Measurements from ENCODE around the gene AAMDC.
A peak's percentile ranks its signal among the peaks of the same experiment; 100 is the strongest.

The AAMDC gene

GRCh38 chr11:77820565-77821348 is at the start of gene AAMDC, which contains the start of gene RSF1:
Gene AAMDC (plus strand): TSS chr11:77821144. CDS start chr11:77842497, 21,353 bp downstream.
Gene RSF1 (minus strand): TSS chr11:77820722. CDS start chr11:77820714, 8 bp downstream.
- Mint-ChIP-seq H3K9me3 (peaks cover 4% of the 10 kb centered on the region), H3K4me1 (peaks cover 21% of the 10 kb centered on the region), H3K4me3 (peak within 1 kb of the TSS; percentile 97 to 99 (median 99)), H3K27me3 (ENCODE audit: low read depth) (no peaks in the 10 kb centered on the region), H3K36me3 (ENCODE audit: low read depth) (peaks cover 9% of the 10 kb centered on the region), H3K27ac (peak within 1 kb of the TSS; percentile 78 to 96 (median 93))
- TF ChIP-seq CTCF (IDR thresholded peaks at IDR 0.05; ENCODE audit: unreplicated experiment in 3 of 3) = peak; percentile 58 to 80 (median 74)

GRCh38 chr11:77775936-77776335 is 45.0 kb upstream of the AAMDC start:
- Mint-ChIP-seq H3K36me3 (ENCODE audit: low read depth) (peaks cover 7% of the 10 kb centered on the region), H3K27me3 (ENCODE audit: low read depth) (no peaks in the 10 kb centered on the region), H3K4me3 (no peak overlapping the region), H3K9me3 (no peaks in the 10 kb centered on the region), H3K4me1 (peaks cover 6% of the 10 kb centered on the region), H3K27ac (no peak overlapping the region)
- no peak for TF ChIP-seq CTCF (IDR thresholded peaks at IDR 0.05; ENCODE audit: unreplicated experiment in 3 of 3)

GRCh38 chr11:77776455-77776854 is 44.5 kb upstream of the AAMDC start:
- H3K9me3 Mint-ChIP-seq = no peaks in the 10 kb centered on the region
- H3K4me3 Mint-ChIP-seq = no peak overlapping the region

GRCh38 chr11:77778118-77778517 is 42.8 kb upstream of the AAMDC start:
- H3K27me3 Mint-ChIP-seq (ENCODE audit: low read depth) = no peaks in the 10 kb centered on the region

More at GRCh38 chr11:77776455-77776854, 44.5 kb upstream of the AAMDC start:
- peaks cover under 1% of the 10 kb centered on the region for H3K4me1 Mint-ChIP-seq
- no peaks in the 10 kb centered on the region for H3K27me3 Mint-ChIP-seq (ENCODE audit: low read depth)
- H3K36me3 Mint-ChIP-seq (ENCODE audit: low read depth) = peaks cover 7% of the 10 kb centered on the region
- no peak overlapping the region for H3K27ac Mint-ChIP-seq
- TF ChIP-seq CTCF (IDR thresholded peaks at IDR 0.05; ENCODE audit: unreplicated experiment in 3 of 3) = peak in 2 of 3 experiments; percentile 27 to 42

GRCh38 chr11:77778549-77778948 is 42.4 kb upstream of the AAMDC start:
- Mint-ChIP-seq H3K36me3 (ENCODE audit: low read depth) (peaks cover 12% of the 10 kb centered on the region), H3K9me3 (no peaks in the 10 kb centered on the region), H3K27me3 (ENCODE audit: low read depth) (no peaks in the 10 kb centered on the region), H3K4me3 (no peak overlapping the region), H3K4me1 (no peaks in the 10 kb centered on the region), H3K27ac (no peak overlapping the region)
- TF ChIP-seq CTCF (IDR thresholded peaks at IDR 0.05; ENCODE audit: unreplicated experiment in 3 of 3) = no peak

More at GRCh38 chr11:77778118-77778517, 42.8 kb upstream of the AAMDC start:
- Mint-ChIP-seq H3K36me3 (ENCODE audit: low read depth) (peaks cover 11% of the 10 kb centered on the region), H3K9me3 (no peaks in the 10 kb centered on the region), H3K27ac (no peak overlapping the region), H3K4me1 (no peaks in the 10 kb centered on the region), H3K4me3 (no peak overlapping the region)
- no peak for TF ChIP-seq CTCF (IDR thresholded peaks at IDR 0.05; ENCODE audit: unreplicated experiment in 3 of 3)

Measured in nephron (organoid).